GM19455 (cell line): Measurements from ENCODE around the gene DENND2A.

Experiments
- ATAC-seq: cut with Tn5 transposase; IDR thresholded peaks from one replicate; pipeline ENCODE4 v1.9.1; 2021; ENCODE audit not compliant: unreplicated experiment

The DENND2A gene

GRCh38 chr7:140476698-140477261 lies 163.8 kb downstream of the DENND2A start:
- no peak for ATAC-seq

- ATAC-seq: no peak
Observed at GRCh38 chr7:140475747-140476333, 164.8 kb downstream of the DENND2A start.
